ENCODE measurements around the gene THAP5.

The THAP5 gene

DNA sequence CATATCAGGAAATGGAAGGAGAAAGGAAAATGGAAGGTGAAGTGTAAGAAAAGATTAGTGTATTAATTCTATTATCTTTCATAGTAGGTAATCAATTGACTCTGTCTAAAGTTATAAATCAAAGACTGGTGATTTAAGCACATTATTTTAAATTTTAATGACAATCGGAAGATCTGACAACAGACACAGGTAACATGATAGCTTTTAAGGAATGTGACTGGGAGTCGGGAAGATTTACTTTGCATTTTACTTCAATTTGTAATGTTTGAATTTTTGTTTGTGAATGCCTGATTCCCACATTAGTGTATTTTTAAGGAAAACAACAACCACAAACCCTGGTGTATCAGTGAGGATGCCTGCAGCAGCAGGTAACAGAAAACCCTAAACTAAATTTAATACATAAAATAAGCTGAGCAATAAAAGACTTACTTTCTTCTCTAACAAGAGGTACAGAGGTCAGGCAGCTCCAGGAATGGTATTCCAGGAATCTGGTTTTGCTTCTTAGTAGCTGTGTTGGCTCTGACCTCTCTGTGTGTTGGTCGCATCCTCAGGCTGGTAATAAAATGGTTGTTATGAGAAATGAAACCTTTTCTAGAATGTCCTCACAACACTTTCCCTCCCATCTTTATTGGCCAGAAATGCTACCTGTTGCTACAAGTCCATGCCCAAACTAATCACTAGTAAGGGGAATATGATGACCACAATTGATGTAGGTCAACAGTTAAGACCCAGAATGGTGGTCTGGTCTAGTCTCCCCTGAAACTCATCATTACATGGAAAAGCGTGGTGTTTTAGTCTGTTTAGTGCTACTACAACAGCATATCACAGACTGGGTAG, 12.4 kb upstream of the THAP5 start:
- TF ChIP-seq, protein P1, sequence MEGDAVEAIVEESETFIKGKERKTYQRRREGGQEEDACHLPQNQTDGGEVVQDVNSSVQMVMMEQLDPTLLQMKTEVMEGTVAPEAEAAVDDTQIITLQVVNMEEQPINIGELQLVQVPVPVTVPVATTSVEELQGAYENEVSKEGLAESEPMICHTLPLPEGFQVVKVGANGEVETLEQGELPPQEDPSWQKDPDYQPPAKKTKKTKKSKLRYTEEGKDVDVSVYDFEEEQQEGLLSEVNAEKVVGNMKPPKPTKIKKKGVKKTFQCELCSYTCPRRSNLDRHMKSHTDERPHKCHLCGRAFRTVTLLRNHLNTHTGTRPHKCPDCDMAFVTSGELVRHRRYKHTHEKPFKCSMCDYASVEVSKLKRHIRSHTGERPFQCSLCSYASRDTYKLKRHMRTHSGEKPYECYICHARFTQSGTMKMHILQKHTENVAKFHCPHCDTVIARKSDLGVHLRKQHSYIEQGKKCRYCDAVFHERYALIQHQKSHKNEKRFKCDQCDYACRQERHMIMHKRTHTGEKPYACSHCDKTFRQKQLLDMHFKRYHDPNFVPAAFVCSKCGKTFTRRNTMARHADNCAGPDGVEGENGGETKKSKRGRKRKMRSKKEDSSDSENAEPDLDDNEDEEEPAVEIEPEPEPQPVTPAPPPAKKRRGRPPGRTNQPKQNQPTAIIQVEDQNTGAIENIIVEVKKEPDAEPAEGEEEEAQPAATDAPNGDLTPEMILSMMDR (IDR thresholded peaks at IDR 0.05; ENCODE audit: low read length): no peak
- TF ChIP-seq EZH2 (IDR thresholded peaks at IDR 0.05; ENCODE audit: borderline replicate concordance, low read length): no peak
- H3K79me2 ChIP-seq (ENCODE audit: insufficient read depth, low read length): no peaks in the 10 kb centered on the region
- no peaks in the 10 kb centered on the region for H3K9me2 ChIP-seq (ENCODE audit: low read depth, low read length)
- no peaks in the 10 kb centered on the region for H3K27me3 ChIP-seq (ENCODE audit: insufficient read depth, low read length)
- no peak overlapping the region for H3K27ac ChIP-seq (ENCODE audit: low read depth, low read length, poor library complexity, severe bottlenecking)
- H3K4me2 ChIP-seq (ENCODE audit: low read length): no peak overlapping the region
- no peak overlapping the region for H2AFZ ChIP-seq (ENCODE audit: low read length)
- H3K4me3 ChIP-seq (ENCODE audit: low read depth, low read length, poor library complexity, severe bottlenecking): no peak overlapping the region
- H3K36me3 ChIP-seq (ENCODE audit: insufficient read depth, low read length): peaks cover 23% of the 10 kb centered on the region
- H3K9me3 ChIP-seq (ENCODE audit: low read length): peaks cover 18% of the 10 kb centered on the region; the same call in 1 of the 2 replicates
- no peaks in the 10 kb centered on the region for H4K20me1 ChIP-seq (ENCODE audit: insufficient read depth, low read length)
- no peak overlapping the region for H3K9ac ChIP-seq (ENCODE audit: low read length)
- no peaks in the 10 kb centered on the region for H3F3A ChIP-seq (ENCODE audit: insufficient read depth, low read length)
- H3K4me1 ChIP-seq (ENCODE audit: insufficient read depth, low read length, severe bottlenecking): no peaks in the 10 kb centered on the region

DNA sequence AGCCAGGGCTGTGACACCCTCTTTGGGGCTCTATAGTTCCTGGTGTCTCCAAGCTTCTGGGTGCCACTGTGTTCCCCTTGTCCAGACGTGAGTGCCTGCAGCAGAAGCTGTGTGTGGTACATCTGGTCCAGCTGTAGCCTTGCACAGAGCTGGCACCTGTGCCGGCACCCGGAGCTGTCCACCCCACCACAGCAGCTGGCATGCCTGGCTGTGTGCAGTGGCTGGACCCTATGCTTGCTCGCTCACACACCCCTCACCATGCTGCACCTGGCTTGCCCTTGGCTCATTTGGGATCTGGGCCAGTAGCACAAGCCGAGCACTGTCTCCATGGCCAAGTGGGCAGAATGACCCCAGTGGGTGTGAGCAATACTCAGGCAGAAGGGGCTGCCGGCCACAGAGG, 10.8 kb upstream of the THAP5 start:
- TF ChIP-seq, protein P1 (IDR thresholded peaks at IDR 0.05; ENCODE audit: low read length): no peak
- H3K4me3 ChIP-seq (ENCODE audit: low read depth, low read length, poor library complexity, severe bottlenecking): no peak overlapping the region
- H3K4me2 ChIP-seq (ENCODE audit: low read length): no peak overlapping the region
- no peaks in the 10 kb centered on the region for H3K4me1 ChIP-seq (ENCODE audit: insufficient read depth, low read length, severe bottlenecking)
- H3K9ac ChIP-seq (ENCODE audit: low read length): no peak overlapping the region
- H3K27ac ChIP-seq (ENCODE audit: low read depth, low read length, poor library complexity, severe bottlenecking): no peak overlapping the region
- H3K9me3 ChIP-seq (ENCODE audit: low read length): peaks cover 18% of the 10 kb centered on the region; the same call in 1 of the 2 replicates
- H3K36me3 ChIP-seq (ENCODE audit: insufficient read depth, low read length): peaks cover 35% of the 10 kb centered on the region
- no peak overlapping the region for H2AFZ ChIP-seq (ENCODE audit: low read length)
- no peaks in the 10 kb centered on the region for H3K79me2 ChIP-seq (ENCODE audit: insufficient read depth, low read length)
- H3F3A ChIP-seq (ENCODE audit: insufficient read depth, low read length): no peaks in the 10 kb centered on the region
- H3K27me3 ChIP-seq (ENCODE audit: insufficient read depth, low read length): no peaks in the 10 kb centered on the region
- no peaks in the 10 kb centered on the region for H4K20me1 ChIP-seq (ENCODE audit: insufficient read depth, low read length)
- no peaks in the 10 kb centered on the region for H3K9me2 ChIP-seq (ENCODE audit: low read depth, low read length)

DNA sequence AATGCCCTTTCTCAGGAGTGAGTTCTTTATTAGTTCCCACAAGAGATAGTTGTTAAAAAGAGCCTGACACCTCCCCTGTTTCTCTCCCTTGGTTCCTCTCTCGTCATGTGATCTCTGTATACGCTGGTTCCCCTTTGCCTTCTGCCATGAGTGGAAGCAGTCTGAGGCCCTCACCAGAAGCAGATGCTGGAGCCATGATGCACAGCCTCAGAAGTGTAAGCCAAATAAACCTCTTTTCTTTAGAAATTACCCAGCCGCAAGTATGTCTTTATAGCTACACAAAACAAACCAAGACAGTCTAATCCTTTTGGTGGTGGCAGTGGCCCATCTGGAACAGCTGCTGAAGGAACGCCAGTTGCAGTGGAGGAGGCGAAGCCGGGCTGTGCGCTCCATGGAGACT, 9.4 kb upstream of the THAP5 start:
- TF ChIP-seq, protein P1 (IDR thresholded peaks at IDR 0.05; ENCODE audit: low read length): no peak
- TF ChIP-seq EZH2 (IDR thresholded peaks at IDR 0.05; ENCODE audit: borderline replicate concordance, low read length): no peak
- Histone ChIP-seq H3K4me2 (ENCODE audit: low read length) (no peak overlapping the region), H4K20me1 (ENCODE audit: insufficient read depth, low read length) (no peaks in the 10 kb centered on the region), H3K9ac (ENCODE audit: low read length) (no peak overlapping the region), H3K27me3 (ENCODE audit: insufficient read depth, low read length) (no peaks in the 10 kb centered on the region), H3K4me1 (ENCODE audit: insufficient read depth, low read length, severe bottlenecking) (no peaks in the 10 kb centered on the region), H3K9me2 (ENCODE audit: low read depth, low read length) (no peaks in the 10 kb centered on the region), H3K9me3 (ENCODE audit: low read length) (peaks cover 18% of the 10 kb centered on the region; the same call in 1 of the 2 replicates), H3K79me2 (ENCODE audit: insufficient read depth, low read length) (no peaks in the 10 kb centered on the region), H2AFZ (ENCODE audit: low read length) (no peak overlapping the region), H3K4me3 (ENCODE audit: low read depth, low read length, poor library complexity, severe bottlenecking) (no peak overlapping the region), H3K36me3 (ENCODE audit: insufficient read depth, low read length) (peaks cover 48% of the 10 kb centered on the region), H3K27ac (ENCODE audit: low read depth, low read length, poor library complexity, severe bottlenecking) (no peak overlapping the region), H3F3A (ENCODE audit: insufficient read depth, low read length) (no peaks in the 10 kb centered on the region)
